Progenitor cell of endocrine pancreas (in vitro differentiated cells): ENCODE measurements around the gene SRRM2. TPM values are rescaled to one million over a fixed set of nuclear protein-coding genes. Genes with fewer than 3 reads are reported as not detected.

ENCODE experiments used
- DNase-seq: peaks from one replicate; pipeline ENCODE4 v3.0.0; 2021; ENCODE audit warnings: low spot score; ENCODE audit not compliant: unreplicated experiment
- H3K27ac Mint-ChIP-seq: 2 replicates; pipeline ENCODE4 v1.8.0; 2021; ENCODE audit warnings: mild to moderate bottlenecking, moderate library complexity, mixed read lengths
- H3K27me3 Mint-ChIP-seq: 2 replicates; pipeline ENCODE4 v1.8.0; 2021; ENCODE audit warnings: mixed read lengths
- H3K36me3 Mint-ChIP-seq: 2 replicates; pipeline ENCODE4 v1.8.0; 2022; ENCODE audit warnings: mixed read lengths; ENCODE audit not compliant: insufficient read depth
- H3K4me1 Mint-ChIP-seq: 2 replicates; pipeline ENCODE4 v1.8.0; 2021; ENCODE audit warnings: low read depth, mixed read lengths
- H3K4me3 Mint-ChIP-seq: 2 replicates; pipeline ENCODE4 v1.8.0; 2021; ENCODE audit warnings: low read depth, mild to moderate bottlenecking, moderate library complexity, mixed read lengths
- H3K9me3 Mint-ChIP-seq: 2 replicates; pipeline ENCODE4 v1.8.0; 2021; ENCODE audit warnings: low read depth, mixed read lengths
- CTCF ChIP-seq: fragments of 200-600 bp; sonication (generic); IDR thresholded peaks from one replicate; pipeline ENCODE4 v1.5.0; 2021; ENCODE audit warnings: antibody characterized with exemption, mild to moderate bottlenecking; ENCODE audit not compliant: unreplicated experiment
- total RNA-seq: library from RNA; stranded (reverse); gene quantifications from 2 replicates; pipeline ENCODE4 v1.2.1, GENCODE V29; 2021

Gene SRRM2
- total RNA-seq, 1 donor from 2014 or later: 817 TPM

- no peak overlapping the region for H3K27ac Mint-ChIP-seq
- no peak overlapping the region for H3K4me3 Mint-ChIP-seq
- DNase-seq: no peak
- no peaks in the 10 kb centered on the region for H3K36me3 Mint-ChIP-seq
- no peak for TF ChIP-seq CTCF
- no peaks in the 10 kb centered on the region for H3K27me3 Mint-ChIP-seq
- no peaks in the 10 kb centered on the region for H3K9me3 Mint-ChIP-seq
- no peaks in the 10 kb centered on the region for H3K4me1 Mint-ChIP-seq
These were observed 46.4 kb upstream of the SRRM2 start for GRCh38 chr16:2706085-2706484.

- Mint-ChIP-seq H3K36me3 (no peaks in the 10 kb centered on the region), H3K4me1 (no peaks in the 10 kb centered on the region), H3K27me3 (no peaks in the 10 kb centered on the region), H3K4me3 (no peak overlapping the region), H3K9me3 (no peaks in the 10 kb centered on the region), H3K27ac (no peak overlapping the region)
- DNase-seq: no peak
- TF ChIP-seq CTCF: no peak
These were observed 45.7 kb upstream of the SRRM2 start for GRCh38 chr16:2706611-2707311.

- no peaks in the 10 kb centered on the region for H3K27me3 Mint-ChIP-seq
- H3K4me3 Mint-ChIP-seq: no peak overlapping the region
- no peaks in the 10 kb centered on the region for H3K36me3 Mint-ChIP-seq
- H3K4me1 Mint-ChIP-seq: no peaks in the 10 kb centered on the region
- TF ChIP-seq CTCF: no peak
- no peak for DNase-seq
- H3K27ac Mint-ChIP-seq: no peak overlapping the region
- no peaks in the 10 kb centered on the region for H3K9me3 Mint-ChIP-seq
These were observed 44.8 kb upstream of the SRRM2 start for GRCh38 chr16:2707368-2708289.

- H3K4me1 Mint-ChIP-seq: no peaks in the 10 kb centered on the region
- H3K9me3 Mint-ChIP-seq: no peaks in the 10 kb centered on the region
- DNase-seq: no peak
- H3K27ac Mint-ChIP-seq: no peak overlapping the region
- TF ChIP-seq CTCF: no peak
- no peaks in the 10 kb centered on the region for H3K27me3 Mint-ChIP-seq
- no peak overlapping the region for H3K4me3 Mint-ChIP-seq
- no peaks in the 10 kb centered on the region for H3K36me3 Mint-ChIP-seq
These were observed 44.2 kb upstream of the SRRM2 start for GRCh38 chr16:2708290-2708639.

- Mint-ChIP-seq H3K27me3 (no peaks in the 10 kb centered on the region), H3K27ac (no peak overlapping the region), H3K4me1 (no peaks in the 10 kb centered on the region), H3K4me3 (no peak overlapping the region), H3K36me3 (no peaks in the 10 kb centered on the region), H3K9me3 (no peaks in the 10 kb centered on the region)
- DNase-seq: no peak
- no peak for TF ChIP-seq CTCF
These were observed 43.4 kb upstream of the SRRM2 start for GRCh38 chr16:2708955-2709587.
